ENCODE measurements around the gene ZNF22.

GRCh38 chr10:44961230-44961571 is 39.5 kb upstream of the ZNF22 start:
- TF ChIP-seq EZH2 (IDR thresholded peaks at IDR 0.05; ENCODE audit: borderline replicate concordance, low read depth, low read length, poor library complexity, severe bottlenecking): no peak
- TF ChIP-seq, protein P1, sequence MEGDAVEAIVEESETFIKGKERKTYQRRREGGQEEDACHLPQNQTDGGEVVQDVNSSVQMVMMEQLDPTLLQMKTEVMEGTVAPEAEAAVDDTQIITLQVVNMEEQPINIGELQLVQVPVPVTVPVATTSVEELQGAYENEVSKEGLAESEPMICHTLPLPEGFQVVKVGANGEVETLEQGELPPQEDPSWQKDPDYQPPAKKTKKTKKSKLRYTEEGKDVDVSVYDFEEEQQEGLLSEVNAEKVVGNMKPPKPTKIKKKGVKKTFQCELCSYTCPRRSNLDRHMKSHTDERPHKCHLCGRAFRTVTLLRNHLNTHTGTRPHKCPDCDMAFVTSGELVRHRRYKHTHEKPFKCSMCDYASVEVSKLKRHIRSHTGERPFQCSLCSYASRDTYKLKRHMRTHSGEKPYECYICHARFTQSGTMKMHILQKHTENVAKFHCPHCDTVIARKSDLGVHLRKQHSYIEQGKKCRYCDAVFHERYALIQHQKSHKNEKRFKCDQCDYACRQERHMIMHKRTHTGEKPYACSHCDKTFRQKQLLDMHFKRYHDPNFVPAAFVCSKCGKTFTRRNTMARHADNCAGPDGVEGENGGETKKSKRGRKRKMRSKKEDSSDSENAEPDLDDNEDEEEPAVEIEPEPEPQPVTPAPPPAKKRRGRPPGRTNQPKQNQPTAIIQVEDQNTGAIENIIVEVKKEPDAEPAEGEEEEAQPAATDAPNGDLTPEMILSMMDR (conservative IDR thresholded peaks at IDR 0.05; ENCODE audit: low read depth, low read length): no peak

All from A673 (cell line).